Right renal pelvis (tissue), 4 donors: Measurements from ENCODE around the gene DIRAS1. TPM values are rescaled to one million over a fixed set of nuclear protein-coding genes. Genes with fewer than 3 reads are reported as not detected.

ENCODE experiments used
- DNase-seq, 4 donors: peaks; one replicate each; pipeline ENCODE4 v3.0.0-alpha.2; 2013; ENCODE audit warnings: low read depth in 4 of 4, low spot score in 3 of 4, missing footprints in 1 of 4
- polyA plus RNA-seq, 4 donors: library from polyadenylated mRNA; unstranded; fragments of 120-200 nt; gene quantifications; one replicate each; pipeline ENCODE4 v1.2.1, GENCODE V29; 2013; ENCODE audit not compliant: insufficient read length in 4 of 4

DIRAS1 gene, protein sequence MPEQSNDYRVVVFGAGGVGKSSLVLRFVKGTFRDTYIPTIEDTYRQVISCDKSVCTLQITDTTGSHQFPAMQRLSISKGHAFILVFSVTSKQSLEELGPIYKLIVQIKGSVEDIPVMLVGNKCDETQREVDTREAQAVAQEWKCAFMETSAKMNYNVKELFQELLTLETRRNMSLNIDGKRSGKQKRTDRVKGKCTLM
- polyA plus RNA-seq: 1 to 10 TPM; 2.6 to 3.6 (median 3.1) TPM

GRCh38 chr19:2720777-2721569, at the start of gene DIRAS1:
DIRAS1 (minus strand) TSS chr19:2721372; CDS start chr19:2717806, 3,566 bp downstream.
- no peak for DNase-seq

DNA sequence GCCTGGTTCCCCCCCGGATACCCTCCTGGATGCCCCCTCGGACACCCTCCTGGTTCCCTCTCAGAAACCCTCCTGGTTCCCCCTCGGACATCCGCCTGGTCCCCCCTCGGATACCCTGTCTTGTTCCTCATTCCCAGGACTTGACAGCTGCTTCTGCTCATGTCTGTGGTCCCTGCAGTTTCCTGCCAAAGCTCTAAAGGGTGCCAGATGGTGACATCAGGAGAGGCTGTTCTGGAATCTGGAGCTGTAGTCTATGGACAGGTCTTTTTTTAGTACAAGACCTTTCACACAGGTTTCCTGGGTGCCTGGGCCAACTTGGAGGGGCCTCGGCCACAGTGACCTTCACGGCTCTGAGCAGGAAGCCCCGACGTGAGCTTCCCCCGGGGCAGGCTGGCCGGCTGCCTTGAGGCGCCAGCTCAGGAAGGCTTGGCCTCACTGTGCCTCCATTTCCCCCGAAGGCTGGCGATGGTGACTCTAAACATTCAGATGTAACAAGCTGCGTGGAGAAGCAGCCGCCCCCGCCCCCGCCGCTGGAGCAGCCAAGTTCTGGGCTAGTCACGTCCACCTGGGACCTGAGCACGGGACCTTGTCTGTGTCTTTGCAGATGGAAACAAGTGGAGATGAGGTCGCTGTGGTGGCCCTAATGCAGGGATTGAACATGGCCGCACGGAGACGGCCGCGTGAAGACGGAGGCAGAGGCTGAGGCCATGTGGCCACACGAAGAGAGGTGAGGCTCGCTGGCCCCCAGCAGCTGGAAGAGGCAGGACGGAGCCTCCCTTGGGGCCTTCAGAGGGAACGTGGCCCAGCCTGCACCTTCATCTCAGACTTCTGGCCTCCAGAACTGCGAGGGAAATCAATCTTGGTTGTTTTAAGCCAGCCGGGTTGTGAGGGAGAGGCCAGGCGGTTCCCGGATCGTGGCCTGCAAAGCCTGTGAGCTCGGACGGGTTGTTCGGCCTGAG, 49.2 kb upstream of the DIRAS1 start:
- DNase-seq: peak in 3 of 4 donors; percentile 26 to 59 (median 50)

DNA sequence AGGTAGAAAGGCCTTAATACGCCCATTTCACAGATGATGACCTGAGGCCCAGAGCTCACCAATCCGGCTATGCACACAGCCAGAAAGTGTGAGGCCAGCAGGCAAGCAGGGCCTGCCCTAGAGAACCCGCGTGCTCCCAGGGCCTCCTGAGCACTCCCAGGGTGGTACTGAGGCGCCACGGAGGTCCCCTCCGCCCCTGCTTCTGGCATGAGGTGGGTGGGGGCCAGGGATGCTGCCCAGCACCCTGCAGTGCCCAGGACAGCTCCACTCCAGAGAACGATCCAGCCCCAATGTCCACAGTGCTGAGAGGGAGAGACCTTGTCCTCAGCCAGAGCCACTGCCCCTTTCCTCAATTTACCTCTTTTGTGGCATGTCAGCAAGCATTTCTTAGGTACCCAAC, 48.0 kb upstream of the DIRAS1 start:
- DNase-seq: no peak

- DNase-seq: no peak
These were observed 47.4 kb upstream of the DIRAS1 start for GRCh38 chr19:2768365-2769132.

- DNase-seq: no peak
These were observed 46.5 kb upstream of the DIRAS1 start for GRCh38 chr19:2767688-2768087.

DNA sequence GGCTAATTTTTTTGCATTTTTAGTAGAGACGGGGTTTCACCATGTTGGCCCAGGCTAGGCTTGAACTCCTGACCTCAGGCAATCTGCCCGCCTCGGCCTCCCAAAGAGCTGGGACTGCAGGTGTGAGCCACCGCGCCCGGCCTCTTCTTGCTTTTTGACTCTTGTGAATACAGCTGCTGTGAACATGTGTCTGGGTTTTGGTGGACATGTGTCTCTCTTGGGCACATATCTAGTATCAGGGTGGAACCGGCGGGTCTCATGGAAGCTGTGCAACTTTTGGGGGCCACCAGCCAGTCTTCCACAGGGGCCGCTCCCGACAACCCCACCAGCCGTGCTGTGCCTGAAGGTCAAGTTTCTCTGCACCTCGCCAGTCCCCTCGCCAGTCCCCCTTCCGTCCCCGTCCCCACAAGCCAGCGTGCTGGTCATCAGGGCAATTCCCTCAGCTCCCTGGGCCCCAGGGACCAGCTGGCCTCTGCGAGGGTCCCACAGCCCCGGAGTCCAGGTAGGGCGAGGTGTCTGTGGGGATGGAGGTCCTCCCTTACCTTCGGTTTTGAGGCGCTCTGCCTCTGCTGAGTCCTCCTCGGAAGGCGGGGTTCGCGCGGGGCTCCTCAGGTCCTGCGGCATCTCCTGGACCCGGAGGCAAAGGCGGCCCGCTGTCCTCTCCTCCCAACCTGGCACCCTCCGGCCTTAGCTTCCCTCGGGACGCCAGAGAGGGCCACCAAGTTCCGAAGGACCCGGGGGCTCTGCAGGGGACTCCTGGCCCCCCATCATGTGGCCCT, 45.6 kb upstream of the DIRAS1 start:
- DNase-seq: no peak

DNA sequence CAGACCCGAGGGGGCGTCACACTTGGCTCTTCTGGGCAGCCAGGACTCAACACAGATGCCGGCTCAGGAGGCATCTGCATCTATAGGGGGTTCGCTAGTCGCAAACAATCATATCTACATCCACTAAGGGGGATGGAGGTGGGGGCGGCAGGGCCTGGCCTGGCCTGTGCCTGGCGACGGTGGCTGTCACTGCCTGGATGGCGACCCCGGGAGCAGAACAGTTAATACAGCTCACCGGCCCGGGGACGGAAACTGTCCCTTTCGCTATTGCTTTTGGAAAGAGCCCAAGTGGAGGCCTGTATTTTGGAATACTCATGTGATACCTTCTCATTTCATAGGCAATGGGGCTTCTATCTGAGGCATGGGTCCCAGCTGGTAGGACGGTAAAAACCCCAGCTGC, 44.2 kb upstream of the DIRAS1 start:
- DNase-seq: no peak

GRCh38 chr19:2764945-2765344, 43.8 kb upstream of the DIRAS1 start:
- DNase-seq: no peak

- no peak for DNase-seq
These were observed 42.5 kb upstream of the DIRAS1 start for GRCh38 chr19:2763687-2764086.

DNA sequence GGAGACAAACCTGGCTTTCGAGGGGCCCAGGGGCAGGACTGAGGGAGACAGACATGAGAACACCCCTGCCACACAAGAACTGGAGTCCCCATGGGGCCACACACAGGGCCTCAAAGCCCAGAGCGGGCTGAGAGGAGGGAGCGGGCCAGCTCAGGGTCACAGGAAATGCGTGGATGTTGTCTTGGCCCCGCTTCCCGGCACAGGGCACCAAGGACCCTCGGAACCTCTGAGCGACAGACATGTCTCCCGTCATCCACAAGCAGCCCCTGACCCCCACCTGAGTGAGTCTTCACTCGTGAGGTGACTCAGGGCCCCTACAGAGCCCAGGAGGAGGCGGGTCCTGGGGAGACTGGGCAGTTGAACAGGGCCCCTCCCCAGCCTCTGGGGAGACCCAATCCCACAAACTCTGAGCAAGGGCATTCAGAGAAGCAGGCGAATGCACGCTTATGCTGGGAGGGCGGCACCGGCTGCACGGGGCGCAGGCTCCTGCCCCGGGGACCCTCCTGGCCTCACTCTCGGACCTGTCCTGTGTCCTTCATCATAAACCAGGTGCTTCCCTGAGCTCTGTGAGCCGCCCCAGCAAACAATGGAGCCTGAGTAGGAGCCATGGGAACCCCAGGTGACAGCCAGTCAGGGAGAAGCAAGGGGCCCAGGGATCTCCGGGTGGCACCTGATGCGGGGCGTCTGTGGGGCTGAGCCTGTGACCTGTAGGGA, 41.8 kb upstream of the DIRAS1 start:
- no peak for DNase-seq

GRCh38 chr19:2761876-2762782, 41.0 kb upstream of the DIRAS1 start:
- DNase-seq: no peak

DNA sequence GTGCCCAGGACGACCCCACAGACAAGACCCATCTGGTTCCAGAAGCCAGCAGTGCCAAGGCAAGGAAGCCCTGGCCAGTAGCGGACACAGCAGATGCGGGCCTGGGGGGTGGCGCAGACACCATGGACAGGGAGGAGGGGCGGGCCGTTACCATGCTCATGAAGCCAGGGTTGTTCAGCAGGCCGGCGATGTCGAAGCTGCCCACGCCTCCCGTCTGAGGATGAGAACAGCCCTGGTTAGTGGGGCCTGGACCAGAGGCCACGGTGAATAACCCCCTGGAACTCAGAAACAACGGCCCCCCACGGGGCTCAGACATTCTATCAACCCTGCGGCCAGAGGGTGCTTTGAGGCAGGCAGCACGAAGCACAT, 40.1 kb upstream of the DIRAS1 start:
- DNase-seq: no peak

GRCh38 chr19:2759965-2760364, 38.8 kb upstream of the DIRAS1 start:
- DNase-seq: no peak

DNA sequence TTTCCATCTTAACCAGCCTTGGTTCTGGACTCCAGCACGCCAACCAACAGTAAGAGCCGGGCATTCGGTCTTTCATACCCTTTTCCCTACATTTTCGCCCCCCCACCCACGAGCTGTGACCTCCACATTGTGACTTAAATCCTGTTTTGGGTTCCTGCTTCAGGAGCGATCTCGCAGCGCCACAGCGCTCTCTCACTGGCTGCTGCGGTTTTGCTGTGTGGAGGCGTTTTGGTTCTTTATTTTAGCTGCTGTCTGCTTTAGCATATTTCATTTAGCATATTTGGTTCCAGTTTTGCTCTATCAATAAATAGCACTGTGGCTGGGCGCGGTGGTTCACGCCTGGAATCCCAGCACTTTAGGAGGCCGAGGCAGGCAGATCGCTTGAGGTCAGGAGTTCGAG, 38.2 kb upstream of the DIRAS1 start:
- DNase-seq: no peak

GRCh38 chr19:2758601-2759313, 37.6 kb upstream of the DIRAS1 start:
- DNase-seq: no peak

DNA sequence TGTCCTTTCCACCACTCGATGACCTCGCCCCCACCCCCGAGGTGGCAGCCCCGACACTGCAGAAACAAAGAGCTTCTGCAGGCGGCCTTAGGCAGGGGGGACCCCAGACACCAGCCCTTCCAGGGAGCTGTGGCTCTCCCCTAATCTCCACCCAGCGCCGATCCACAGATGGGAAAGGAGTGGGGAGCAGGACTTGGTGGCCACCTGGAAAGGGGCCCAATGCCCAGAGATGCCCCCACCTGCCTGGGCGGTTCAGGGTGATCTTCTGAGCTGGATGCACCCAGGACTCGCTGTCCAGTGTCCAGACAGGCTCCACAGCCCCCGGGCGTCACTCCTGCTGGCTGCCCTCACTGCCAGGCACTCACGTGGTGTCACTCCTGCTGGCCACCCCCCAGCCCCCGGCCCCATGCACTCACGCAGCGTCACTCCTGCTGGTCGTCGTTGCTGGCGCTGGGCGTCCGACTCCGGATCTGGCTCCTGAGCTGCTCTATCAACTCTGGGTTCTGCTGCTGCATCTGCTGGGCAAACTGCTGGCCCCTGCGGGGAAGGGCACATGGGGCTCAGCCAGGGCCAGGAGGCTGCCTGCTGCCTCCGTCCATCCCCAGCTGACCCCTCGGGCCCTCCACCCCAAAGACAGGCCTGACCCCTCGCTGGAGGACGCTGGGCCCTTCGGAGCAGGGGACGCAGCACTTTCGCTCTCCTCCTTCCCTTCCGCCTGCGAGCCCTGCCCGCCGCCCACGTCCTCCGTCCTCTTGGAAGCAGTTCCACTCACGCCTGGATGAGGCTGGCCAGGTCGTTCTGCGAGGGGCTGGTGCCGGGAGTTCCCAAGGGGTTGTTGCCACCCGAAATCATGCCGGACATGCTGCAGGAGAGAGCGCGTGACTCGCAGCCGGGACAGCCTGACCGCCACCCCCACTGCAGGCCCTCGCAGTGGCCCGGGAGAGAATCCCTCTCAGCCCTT, 36.0 kb upstream of the DIRAS1 start:
- DNase-seq: no peak
